ENCODE results near the gene TSPEAR. TPM values are rescaled to one million over a fixed set of nuclear protein-coding genes. Genes with fewer than 3 reads are reported as not detected.
A peak's percentile ranks its signal among the peaks of the same experiment; 100 is the strongest.

Gene TSPEAR
- total and polyA plus RNA-seq, 3 donors from 2014 or later = 0.53 to 0.62 (median 0.55) TPM

DNA sequence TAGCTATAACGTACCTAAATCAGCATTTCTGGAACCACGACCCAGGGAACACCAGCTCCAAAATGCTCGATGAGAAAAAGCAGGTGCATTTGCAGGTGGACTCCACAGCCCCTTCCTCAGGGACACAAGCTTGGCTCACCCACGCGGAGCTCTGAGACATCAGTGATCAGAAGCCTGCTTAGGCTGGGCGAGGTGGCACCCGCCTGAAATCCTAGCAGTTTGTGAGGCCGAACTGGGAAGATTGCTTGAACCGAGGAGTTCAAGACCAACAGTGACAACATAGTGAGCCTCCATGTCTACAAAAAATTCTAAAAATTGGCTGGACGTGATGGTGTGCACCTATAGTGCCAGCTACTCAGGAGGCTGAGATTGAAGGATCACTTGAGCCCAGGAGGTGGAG lies 2.5 kb upstream of the TSPEAR start:
- WGBS, 2 donors = 91 to 92% methylated on average over 8 to 10 of the region's 10 CpGs
- H3K27me3 ChIP-seq = no peaks in the 10 kb centered on the region

DNA sequence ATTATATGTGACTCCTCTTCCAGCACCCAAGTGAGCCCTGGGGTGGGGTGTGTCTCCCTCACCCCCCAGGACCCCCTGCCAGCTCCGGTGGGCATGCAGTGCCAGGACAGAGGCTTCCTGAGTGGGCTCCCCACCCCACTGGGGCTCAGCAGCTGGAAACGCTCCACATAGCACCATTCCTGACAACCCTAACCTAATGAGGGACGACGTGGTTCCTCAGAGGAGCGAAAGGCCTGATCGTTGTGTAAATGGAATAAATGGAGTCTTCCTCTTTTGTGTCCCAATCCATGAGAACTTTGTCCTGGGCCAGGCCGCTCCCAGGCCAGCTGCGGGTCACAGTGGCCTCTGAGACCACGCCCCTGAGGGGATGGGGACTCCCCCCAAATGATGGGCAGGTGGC lies 1.8 kb upstream of the TSPEAR start:
- Histone ChIP-seq H3K27ac (no peak overlapping the region), H3K4me3 (no peak overlapping the region), H3K27me3 (no peaks in the 10 kb centered on the region), H3K9me3 (no peaks in the 10 kb centered on the region), H3K4me1 (peaks cover 13% of the 10 kb centered on the region), H3K36me3 (ENCODE audit: low read depth, missing control alignments) (no peaks in the 10 kb centered on the region)
- WGBS, 2 donors = 56 to 79% methylated on average over 9 of the region's 9 CpGs
- DNase-seq = no peak
- TF ChIP-seq, protein P1, sequence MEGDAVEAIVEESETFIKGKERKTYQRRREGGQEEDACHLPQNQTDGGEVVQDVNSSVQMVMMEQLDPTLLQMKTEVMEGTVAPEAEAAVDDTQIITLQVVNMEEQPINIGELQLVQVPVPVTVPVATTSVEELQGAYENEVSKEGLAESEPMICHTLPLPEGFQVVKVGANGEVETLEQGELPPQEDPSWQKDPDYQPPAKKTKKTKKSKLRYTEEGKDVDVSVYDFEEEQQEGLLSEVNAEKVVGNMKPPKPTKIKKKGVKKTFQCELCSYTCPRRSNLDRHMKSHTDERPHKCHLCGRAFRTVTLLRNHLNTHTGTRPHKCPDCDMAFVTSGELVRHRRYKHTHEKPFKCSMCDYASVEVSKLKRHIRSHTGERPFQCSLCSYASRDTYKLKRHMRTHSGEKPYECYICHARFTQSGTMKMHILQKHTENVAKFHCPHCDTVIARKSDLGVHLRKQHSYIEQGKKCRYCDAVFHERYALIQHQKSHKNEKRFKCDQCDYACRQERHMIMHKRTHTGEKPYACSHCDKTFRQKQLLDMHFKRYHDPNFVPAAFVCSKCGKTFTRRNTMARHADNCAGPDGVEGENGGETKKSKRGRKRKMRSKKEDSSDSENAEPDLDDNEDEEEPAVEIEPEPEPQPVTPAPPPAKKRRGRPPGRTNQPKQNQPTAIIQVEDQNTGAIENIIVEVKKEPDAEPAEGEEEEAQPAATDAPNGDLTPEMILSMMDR (IDR thresholded peaks at IDR 0.05) = no peak
- TF ChIP-seq POLR2A (IDR thresholded peaks at IDR 0.05) = no peak
- intact Hi-C loops (cut with DNase I; ENCODE audit: low total_unique reads) = no loop called here

More for the DNA sequence above, 2.5 kb upstream of the TSPEAR start:
- peak; percentile 4 for DNase-seq
- no peak for TF ChIP-seq POLR2A (IDR thresholded peaks at IDR 0.05)
- TF ChIP-seq, protein P1 (IDR thresholded peaks at IDR 0.05) = no peak
- Histone ChIP-seq H3K9me3 (no peaks in the 10 kb centered on the region), H3K4me1 (peaks cover 13% of the 10 kb centered on the region), H3K36me3 (ENCODE audit: low read depth, missing control alignments) (no peaks in the 10 kb centered on the region), H3K4me3 (no peak overlapping the region), H3K27ac (no peak overlapping the region)
- intact Hi-C loops (cut with DNase I; ENCODE audit: low total_unique reads) = no loop called here

DNA sequence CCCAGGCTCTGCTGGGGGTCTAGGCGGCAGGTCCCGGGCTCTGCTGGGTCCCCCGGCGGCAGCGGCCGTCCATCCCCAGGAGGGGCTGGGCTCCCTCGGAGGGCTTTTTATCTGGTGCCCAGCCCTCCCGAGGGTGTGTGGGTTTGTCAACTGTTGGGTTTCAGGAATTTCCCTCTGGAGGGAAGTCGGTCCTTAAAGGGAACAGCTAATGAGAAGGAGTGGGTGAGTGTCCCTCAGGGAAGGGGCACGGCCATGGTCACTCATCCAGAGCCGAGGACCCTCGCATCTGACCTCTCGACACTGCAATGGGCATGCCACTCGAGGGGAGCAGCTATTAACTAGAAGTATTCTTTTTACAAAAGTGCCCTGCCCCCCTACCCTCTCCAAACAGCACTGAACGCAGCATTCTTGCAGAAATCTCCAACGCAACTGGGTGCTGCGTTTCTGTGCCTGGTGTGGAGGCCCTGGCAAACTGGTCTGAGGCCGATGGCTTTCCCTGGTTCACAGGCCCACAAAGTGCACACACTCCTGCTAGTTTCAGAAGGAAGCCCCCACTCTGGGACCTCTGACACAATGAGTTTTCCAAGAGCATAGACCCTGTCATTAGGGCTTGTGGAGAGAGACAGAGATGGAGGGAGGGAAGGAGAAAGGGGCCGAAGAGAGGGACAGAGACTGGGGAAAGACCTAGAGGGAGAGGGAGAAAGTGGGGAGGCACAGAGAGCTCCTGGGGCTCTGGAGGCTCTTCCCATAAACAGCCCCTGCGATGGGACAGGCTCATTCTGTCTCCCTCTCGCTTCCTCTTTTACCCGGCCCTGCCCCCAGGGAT lies 1.0 kb upstream of the TSPEAR start:
- Histone ChIP-seq H3K4me1 (peaks cover 13% of the 10 kb centered on the region), H3K36me3 (ENCODE audit: low read depth, missing control alignments) (no peaks in the 10 kb centered on the region), H3K27ac (no peak overlapping the region), H3K4me3 (no peak overlapping the region), H3K9me3 (no peaks in the 10 kb centered on the region), H3K27me3 (no peaks in the 10 kb centered on the region)
- intact Hi-C loops (cut with DNase I; ENCODE audit: low total_unique reads) = no loop called here
- 39 to 41% methylated on average over 15 to 22 of the region's 22 CpGs for WGBS, 2 donors
- TF ChIP-seq POLR2A (IDR thresholded peaks at IDR 0.05) = no peak
- TF ChIP-seq, protein P1 (IDR thresholded peaks at IDR 0.05) = no peak
- DNase-seq = no peak

DNA sequence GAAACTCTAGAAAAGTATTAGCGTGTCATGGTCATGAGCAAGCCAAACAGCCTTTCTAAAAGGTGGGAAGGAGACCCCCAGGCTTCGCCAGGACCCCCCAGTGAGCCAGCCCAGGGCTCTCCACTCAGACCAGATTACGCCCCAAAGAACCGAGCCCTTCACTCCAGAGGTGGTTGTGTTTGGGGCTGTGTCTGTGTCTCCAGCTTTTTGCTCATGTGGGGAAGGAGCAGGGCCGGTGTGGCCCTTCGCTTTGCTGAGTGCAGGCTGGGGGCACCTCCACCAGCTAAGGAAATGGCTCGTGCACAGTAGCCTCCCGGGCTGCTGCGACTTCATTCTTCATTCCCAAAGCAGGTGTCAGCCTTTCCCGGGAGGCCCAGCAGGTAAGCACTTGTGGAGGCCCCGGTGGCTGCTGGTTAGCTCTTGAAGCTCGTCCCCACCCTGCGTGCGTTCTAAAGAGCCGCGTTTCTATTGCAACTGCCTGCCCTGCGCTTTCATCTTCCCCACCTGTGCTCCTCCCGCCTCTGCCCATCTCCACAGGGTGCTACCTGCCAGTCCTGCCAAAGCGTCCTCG lies 531 bp downstream of the TSPEAR start:
- no peak for DNase-seq
- Histone ChIP-seq H3K27me3 (no peaks in the 10 kb centered on the region), H3K9me3 (no peaks in the 10 kb centered on the region), H3K4me3 (no peak overlapping the region), H3K4me1 (peaks cover 13% of the 10 kb centered on the region), H3K36me3 (ENCODE audit: low read depth, missing control alignments) (no peaks in the 10 kb centered on the region), H3K27ac (no peak overlapping the region)
- 6 to 22% methylated on average over 15 to 20 of the region's 20 CpGs for WGBS, 2 donors
- TF ChIP-seq POLR2A (IDR thresholded peaks at IDR 0.05) = no peak
- TF ChIP-seq, protein P1 (IDR thresholded peaks at IDR 0.05) = no peak
- intact Hi-C loops (cut with DNase I; ENCODE audit: low total_unique reads) = no loop called here

All from testis (tissue), 3 donors.